ENCODE data around the gene IGF1.
A peak's percentile ranks its signal among the peaks of the same experiment; 100 is the strongest.

IGF1 gene

GRCh38 chr12:102497743-102498142, 17.4 kb upstream of the IGF1 start:
- DNase-seq (ENCODE audit: low read depth in 1 of 2, low spot score in 1 of 2) = no peak

GRCh38 chr12:102496591-102496990, 16.2 kb upstream of the IGF1 start:
- no peak for DNase-seq (ENCODE audit: low read depth in 1 of 2, low spot score in 1 of 2)

- DNase-seq (ENCODE audit: low read depth in 1 of 2, low spot score in 1 of 2) = no peak
Measured at GRCh38 chr12:102487226-102487625, 6.9 kb upstream of the IGF1 start.

- no peak for DNase-seq (ENCODE audit: low read depth in 1 of 2, low spot score in 1 of 2)
Measured at GRCh38 chr12:102486153-102486552, 5.8 kb upstream of the IGF1 start.

- DNase-seq (ENCODE audit: low read depth in 1 of 2, low spot score in 1 of 2) = peak in 1 of 2 donors; percentile 8
Measured at GRCh38 chr12:102484428-102484958, 4.1 kb upstream of the IGF1 start.

GRCh38 chr12:102484017-102484416, 3.7 kb upstream of the IGF1 start:
- no peak for DNase-seq (ENCODE audit: low read depth in 1 of 2, low spot score in 1 of 2)

- DNase-seq (ENCODE audit: low read depth in 1 of 2, low spot score in 1 of 2) = no peak
Measured at GRCh38 chr12:102483466-102483865, 3.1 kb upstream of the IGF1 start.

- DNase-seq (ENCODE audit: low read depth in 1 of 2, low spot score in 1 of 2) = no peak
Measured at GRCh38 chr12:102481705-102482425, 1.5 kb upstream of the IGF1 start.

GRCh38 chr12:102479939-102480338, 424 bp downstream of the IGF1 start:
- no peak for DNase-seq (ENCODE audit: low read depth in 1 of 2, low spot score in 1 of 2)

- DNase-seq (ENCODE audit: low read depth in 1 of 2, low spot score in 1 of 2) = no peak
Measured at GRCh38 chr12:102479099-102479885, 1.1 kb downstream of the IGF1 start.

GRCh38 chr12:102478405-102479098, 1.8 kb downstream of the IGF1 start:
- no peak for DNase-seq (ENCODE audit: low read depth in 1 of 2, low spot score in 1 of 2)

- DNase-seq (ENCODE audit: low read depth in 1 of 2, low spot score in 1 of 2) = no peak
Measured at GRCh38 chr12:102475355-102475754, 5.0 kb downstream of the IGF1 start.

GRCh38 chr12:102474438-102475064, 5.8 kb downstream of the IGF1 start:
- no peak for DNase-seq (ENCODE audit: low read depth in 1 of 2, low spot score in 1 of 2)

- no peak for DNase-seq (ENCODE audit: low read depth in 1 of 2, low spot score in 1 of 2)
Measured at GRCh38 chr12:102472496-102472895, 7.9 kb downstream of the IGF1 start.

GRCh38 chr12:102471556-102471955, 8.8 kb downstream of the IGF1 start:
- DNase-seq (ENCODE audit: low read depth in 1 of 2, low spot score in 1 of 2) = no peak

GRCh38 chr12:102470945-102471344, 9.4 kb downstream of the IGF1 start:
- DNase-seq (ENCODE audit: low read depth in 1 of 2, low spot score in 1 of 2) = no peak

- DNase-seq (ENCODE audit: low read depth in 1 of 2, low spot score in 1 of 2) = no peak
Measured at GRCh38 chr12:102468261-102468915, 12.0 kb downstream of the IGF1 start.

- no peak for DNase-seq (ENCODE audit: low read depth in 1 of 2, low spot score in 1 of 2)
Measured at GRCh38 chr12:102465762-102466560, 14.4 kb downstream of the IGF1 start.

- no peak for DNase-seq (ENCODE audit: low read depth in 1 of 2, low spot score in 1 of 2)
Measured at GRCh38 chr12:102463659-102464249, 16.6 kb downstream of the IGF1 start.

All from stimulated activated CD4-positive, alpha-beta T cell treated with anti-CD3 and anti-CD28 coated beads, Interleukin-15, amount 100 ng/mL, for 1 hour (primary cell).